Neuronal stem cell (in vitro differentiated cells): Measurements from ENCODE around the gene CYB5B.

Experiments
- DNase-seq: peaks from one replicate; pipeline ENCODE4 v3.0.0-alpha.2; 2013; ENCODE audit warnings: low spot score
- H2AFZ ChIP-seq: one replicate; pipeline ENCODE4 v1.6.1; 2013; ENCODE audit warnings: mild to moderate bottlenecking, low read length, inconsistent platforms
- H2AK5ac ChIP-seq: 2 replicates; pipeline ENCODE4 v1.6.1; 2013; ENCODE audit warnings: low read depth, mild to moderate bottlenecking, inconsistent platforms, low read length, moderate library complexity, mixed read lengths
- H2BK120ac ChIP-seq: 2 replicates; pipeline ENCODE4 v1.6.1; 2013; ENCODE audit warnings: low read depth, mild to moderate bottlenecking, inconsistent platforms, low read length, moderate library complexity, mixed read lengths
- H2BK12ac ChIP-seq: one replicate; pipeline ENCODE4 v1.6.1; 2013; ENCODE audit warnings: low read length, inconsistent platforms
- H2BK15ac ChIP-seq: 2 replicates; pipeline ENCODE4 v1.6.1; 2013; ENCODE audit warnings: mild to moderate bottlenecking, low read length, inconsistent platforms, mixed read lengths
- H2BK5ac ChIP-seq: one replicate; pipeline ENCODE4 v1.6.1; 2013; ENCODE audit warnings: inconsistent platforms, mild to moderate bottlenecking, low read length, moderate library complexity
- H3K14ac ChIP-seq: one replicate; pipeline ENCODE4 v1.6.1; 2013; ENCODE audit warnings: low read length, inconsistent platforms
- H3K18ac ChIP-seq: 2 replicates; pipeline ENCODE4 v1.6.1; 2013; ENCODE audit warnings: low read length, inconsistent platforms
- H3K23ac ChIP-seq: 2 replicates; pipeline ENCODE4 v1.6.1; 2013; ENCODE audit warnings: low read depth, mild to moderate bottlenecking, mixed read lengths, low read length, inconsistent platforms; ENCODE audit not compliant: poor library complexity
- H3K27ac ChIP-seq: replicated peaks from 3 replicates; pipeline ENCODE4 v1.5.1; 2013; ENCODE audit warnings: low read length, inconsistent platforms
- H3K27me3 ChIP-seq, 3 experiments: 2 replicates each; pipeline ENCODE4 v1.6.1; 2013; ENCODE audit warnings: low read length in 3 of 3, mild to moderate bottlenecking in 2 of 3, inconsistent platforms in 1 of 3, low read depth in 1 of 3, mixed read lengths in 1 of 3, moderate library complexity in 1 of 3; ENCODE audit not compliant: control insufficient read depth in 3 of 3, insufficient read depth in 3 of 3
- H3K36me3 ChIP-seq, 2 donors: replicated peaks in 1 of 2; 2 replicates each; pipeline ENCODE4 v1.6.1; 2013; ENCODE audit warnings: low read length in 2 of 2; ENCODE audit not compliant: control insufficient read depth in 2 of 2, insufficient read depth in 2 of 2
- H3K4ac ChIP-seq: 2 replicates; pipeline ENCODE4 v1.6.1; 2013; ENCODE audit warnings: inconsistent platforms, mild to moderate bottlenecking, low read length, moderate library complexity
- H3K4me1 ChIP-seq, 2 donors: 1 replicate in 1 of 2; 2 replicates in 1 of 2; pipeline ENCODE4 v1.6.1; 2013; ENCODE audit warnings: low read length in 2 of 2, low read depth in 1 of 2; ENCODE audit not compliant: control insufficient read depth in 2 of 2, insufficient read depth in 1 of 2
- H3K4me2 ChIP-seq: one replicate; pipeline ENCODE4 v1.6.1; 2013; ENCODE audit warnings: mild to moderate bottlenecking, low read length, inconsistent platforms; ENCODE audit not compliant: insufficient read depth, poor library complexity, severe bottlenecking
- H3K4me3 ChIP-seq, 2 donors: 2 replicates each; pipeline ENCODE4 v1.5.1; 2013; ENCODE audit warnings: low read length in 2 of 2, mild to moderate bottlenecking in 2 of 2, inconsistent platforms in 1 of 2, moderate library complexity in 1 of 2
- H3K79me1 ChIP-seq: one replicate; pipeline ENCODE4 v1.6.1; 2013; ENCODE audit warnings: low read depth, mild to moderate bottlenecking, inconsistent platforms, low read length, moderate library complexity
- H3K9ac ChIP-seq: one replicate; pipeline ENCODE4 v1.6.1; 2013; ENCODE audit warnings: mild to moderate bottlenecking, low read depth, low read length, inconsistent platforms; ENCODE audit not compliant: poor library complexity
- H3K9me3 ChIP-seq, 2 donors: replicated peaks in 1 of 2; 2 replicates each; pipeline versions ENCODE3 to v1.6.1; 2013; ENCODE audit warnings: low read length in 2 of 2, mild to moderate bottlenecking in 2 of 2, inconsistent platforms in 1 of 2, low read depth in 1 of 2, mixed read lengths in 1 of 2, moderate library complexity in 1 of 2; ENCODE audit not compliant: control insufficient read depth in 2 of 2, insufficient read depth in 1 of 2
- H4K8ac ChIP-seq: one replicate; pipeline ENCODE4 v1.6.1; 2013; ENCODE audit warnings: low read depth, mild to moderate bottlenecking, inconsistent platforms, low read length, moderate library complexity
- H4K91ac ChIP-seq: one replicate; pipeline ENCODE4 v1.6.1; 2013; ENCODE audit warnings: low read length, low read depth, mild to moderate bottlenecking, inconsistent platforms; ENCODE audit not compliant: poor library complexity
- WGBS, 2 donors: extraction: QIAGEN DNeasy Blood & Tissue Kit; methylation state at CpG; one replicate each; pipeline ENCODE4 v1.1.7; 2013; ENCODE audit warnings: missing lambda C conversion rate in 2 of 2, mixed read lengths in 1 of 2; ENCODE audit not compliant: insufficient read length in 2 of 2, insufficient replicate concordance in 1 of 2; ENCODE audit errors: extremely low coverage in 2 of 2; 5-methylcytosine and 5-hydroxymethylcytosine counted together

The CYB5B gene

GRCh38 chr16:69497876-69498596 is 73.6 kb downstream of the CYB5B start:
- Histone ChIP-seq H3K4ac (no peak overlapping the region), H3K18ac (peak overlapping the region; percentile 54), H3K79me1 (no peaks in the 10 kb centered on the region), H3K4me1 (peaks cover 8 to 12% of the 10 kb centered on the region in 2 donors), H2AK5ac (peak overlapping the region; percentile 57), H4K91ac (no peak overlapping the region), H3K4me3 (no peak overlapping the region), H3K23ac (no peak overlapping the region), H3K36me3 (no peaks in the 10 kb centered on the region), H4K8ac (no peak overlapping the region), H2BK5ac (no peak overlapping the region), H3K9ac (no peak overlapping the region), H2BK12ac (no peak overlapping the region), H3K9me3 (peaks cover 0 to 2% of the 10 kb centered on the region in 2 donors), H2BK120ac (no peak overlapping the region), H3K27ac (no peak overlapping the region), H2AFZ (peak overlapping the region; percentile 72), H3K14ac (no peak overlapping the region), H3K27me3 (no peaks in the 10 kb centered on the region), H2BK15ac (no peak overlapping the region), H3K4me2 (no peak overlapping the region)
- no CpG with 5 or more reads among the region's 16 CpGs for WGBS, 2 donors
- no peak for DNase-seq

- Histone ChIP-seq H4K91ac (no peak overlapping the region), H2BK5ac (no peak overlapping the region), H3K4me1 (peaks cover 8 to 12% of the 10 kb centered on the region in 2 donors), H2BK120ac (no peak overlapping the region), H3K27ac (no peak overlapping the region), H3K4ac (no peak overlapping the region), H2AFZ (no peak overlapping the region), H3K36me3 (no peaks in the 10 kb centered on the region), H2BK15ac (no peak overlapping the region), H4K8ac (no peak overlapping the region), H3K14ac (no peak overlapping the region), H3K9me3 (peaks cover 0 to 2% of the 10 kb centered on the region in 2 donors), H3K9ac (no peak overlapping the region), H3K27me3 (no peaks in the 10 kb centered on the region), H3K79me1 (no peaks in the 10 kb centered on the region), H3K4me2 (no peak overlapping the region), H2BK12ac (no peak overlapping the region), H2AK5ac (no peak overlapping the region), H3K23ac (no peak overlapping the region), H3K4me3 (no peak overlapping the region), H3K18ac (no peak overlapping the region)
- DNase-seq: no peak
- WGBS, 2 donors: no CpG with 5 or more reads among the region's 5 CpGs
Observed at GRCh38 chr16:69498926-69499325, 74.5 kb downstream of the CYB5B start.

GRCh38 chr16:69499541-69500230 is 75.3 kb downstream of the CYB5B start:
- no peak overlapping the region for H4K8ac ChIP-seq
- H3K14ac ChIP-seq: no peak overlapping the region
- no peak overlapping the region for H2BK12ac ChIP-seq
- H3K23ac ChIP-seq: no peak overlapping the region
- H2BK15ac ChIP-seq: no peak overlapping the region
- H2AK5ac ChIP-seq: no peak overlapping the region
- no peak overlapping the region for H3K4me2 ChIP-seq
- H4K91ac ChIP-seq: no peak overlapping the region
- no peaks in the 10 kb centered on the region for H3K36me3 ChIP-seq
- no peak overlapping the region for H3K18ac ChIP-seq
- DNase-seq: no peak
- peaks cover 0 to 2% of the 10 kb centered on the region in 2 donors for H3K9me3 ChIP-seq
- H2BK5ac ChIP-seq: no peak overlapping the region
- H3K9ac ChIP-seq: no peak overlapping the region
- H3K27ac ChIP-seq: no peak overlapping the region
- H2AFZ ChIP-seq: peak overlapping the region; percentile 19
- peaks cover 8 to 12% of the 10 kb centered on the region in 2 donors for H3K4me1 ChIP-seq
- no CpG with 5 or more reads among the region's 11 CpGs for WGBS, 2 donors
- no peak overlapping the region for H3K4me3 ChIP-seq
- H3K4ac ChIP-seq: no peak overlapping the region
- H3K27me3 ChIP-seq: no peaks in the 10 kb centered on the region
- no peak overlapping the region for H2BK120ac ChIP-seq
- H3K79me1 ChIP-seq: no peaks in the 10 kb centered on the region

- Histone ChIP-seq H2BK120ac (no peak overlapping the region), H3K4ac (no peak overlapping the region), H3K36me3 (no peaks in the 10 kb centered on the region), H3K79me1 (no peaks in the 10 kb centered on the region), H3K4me1 (peaks cover 8 to 12% of the 10 kb centered on the region in 2 donors), H3K27me3 (no peaks in the 10 kb centered on the region), H3K14ac (peak overlapping the region; percentile 87), H2BK15ac (peak overlapping the region; percentile 6), H3K4me3 (peak overlapping the region in 1 of 2 donors; percentile 25), H3K23ac (no peak overlapping the region), H3K4me2 (no peak overlapping the region), H2AK5ac (no peak overlapping the region), H3K18ac (no peak overlapping the region), H4K91ac (no peak overlapping the region), H3K9ac (no peak overlapping the region), H4K8ac (no peak overlapping the region), H2AFZ (peak overlapping the region; percentile 19), H2BK12ac (no peak overlapping the region), H3K9me3 (peaks cover 0 to 2% of the 10 kb centered on the region in 2 donors), H2BK5ac (no peak overlapping the region), H3K27ac (no peak overlapping the region)
- no peak for DNase-seq
- no CpG with 5 or more reads among the region's 4 CpGs for WGBS, 2 donors
Observed at GRCh38 chr16:69500496-69500895, 76.1 kb downstream of the CYB5B start.
